K562 (cell line): ENCODE measurements around the gene TCEA3. TPM values are rescaled to one million over a fixed set of nuclear protein-coding genes. Genes with fewer than 3 reads are reported as not detected.

Experiments used
- ARID2 ChIP-seq: fragments of 450-650 bp; IDR thresholded peaks from 2 replicates; pipeline ENCODE4 v1.6.1; 2017; ENCODE audit warnings: antibody characterized with exemption, mild to moderate bottlenecking
- CC2D1A ChIP-seq: fragments of 450-650 bp; IDR thresholded peaks from 2 replicates; pipeline ENCODE4 v1.6.1; 2017; ENCODE audit warnings: mild to moderate bottlenecking
- CREB1 ChIP-seq, 2 experiments: sonication (generic) in 1 of 2; formaldehyde crosslinking in 1 of 2; IDR thresholded peaks; 2 replicates each; pipeline versions ENCODE4 v1.6.1 to v1.8.0; 2012 to 2022; ENCODE audit warnings: inconsistent platforms in 1 of 2, mild to moderate bottlenecking in 1 of 2, missing genetic modification reagents in 1 of 2, moderate library complexity in 1 of 2
- CREM ChIP-seq: IDR thresholded peaks from 2 replicates; pipeline ENCODE4 v1.6.1; 2014; ENCODE audit warnings: antibody characterized with exemption, low read depth
- CXXC5 ChIP-seq: fragments of 250-450 bp; sonication (Bioruptor Pico); IDR thresholded peaks from 2 replicates; pipeline ENCODE4 v1.8.0; 2022; ENCODE audit warnings: inconsistent platforms, mild to moderate bottlenecking, moderate library complexity
- DDX20 ChIP-seq: fragments of 450-650 bp; IDR thresholded peaks from 2 replicates; pipeline ENCODE4 v1.6.1; 2016; ENCODE audit warnings: missing genetic modification characterization, low read depth, mild to moderate bottlenecking, missing compliant biosample characterization, moderate library complexity
- ETV5 ChIP-seq: sonication (generic); formaldehyde crosslinking; IDR thresholded peaks from 2 replicates; pipeline ENCODE4 v1.4.0; 2020; ENCODE audit warnings: low read depth, mild to moderate bottlenecking, missing genetic modification reagents
- FOXP4 ChIP-seq: sonication (generic); formaldehyde crosslinking; IDR thresholded peaks from 2 replicates; pipeline ENCODE4 v1.8.0; 2022; ENCODE audit warnings: mild to moderate bottlenecking, missing genetic modification reagents, borderline replicate concordance
- HNRNPK ChIP-seq: fragments of 200-400 bp; formaldehyde crosslinking; IDR thresholded peaks from one replicate; pipeline ENCODE4 v1.6.1; 2018; ENCODE audit warnings: mild to moderate bottlenecking, low read depth, low read length; ENCODE audit not compliant: poor library complexity, severe bottlenecking
- MYBL2 ChIP-seq, 2 experiments: fragments of 450-650 bp in 1 of 2; sonication (generic) in 1 of 2; formaldehyde crosslinking in 1 of 2; IDR thresholded peaks; 2 replicates each; pipeline versions ENCODE4 v1.6.1 to v1.8.1; 2017 to 2022; ENCODE audit warnings: borderline replicate concordance in 1 of 2, inconsistent platforms in 1 of 2, low read depth in 1 of 2, mild to moderate bottlenecking in 1 of 2, missing genetic modification reagents in 1 of 2, moderate library complexity in 1 of 2
- NFE2L1 ChIP-seq: fragments of 450-650 bp; IDR thresholded peaks from 2 replicates; pipeline ENCODE4 v1.6.1; 2016; ENCODE audit warnings: missing genetic modification characterization, low read depth, mild to moderate bottlenecking, missing compliant biosample characterization, moderate library complexity, borderline replicate concordance
- SNAPC5 ChIP-seq: fragments of 250-450 bp; sonication (Bioruptor Pico); IDR thresholded peaks from 2 replicates; pipeline ENCODE4 v1.8.0; 2021; ENCODE audit warnings: moderate library complexity, mild to moderate bottlenecking, inconsistent platforms
- SNIP1 ChIP-seq: fragments of 450-650 bp; IDR thresholded peaks from 2 replicates; pipeline ENCODE4 v1.7.1; 2017; ENCODE audit warnings: low read depth, mild to moderate bottlenecking
- SRSF3 ChIP-seq: fragments of 200-400 bp; formaldehyde crosslinking; IDR thresholded peaks from 2 replicates; pipeline ENCODE4 v1.6.1; 2016; ENCODE audit warnings: mild to moderate bottlenecking, low read length, moderate library complexity; ENCODE audit not compliant: insufficient read depth
- TARDBP ChIP-seq: fragments of 450-650 bp; IDR thresholded peaks from 2 replicates; pipeline ENCODE4 v1.6.1; 2016
- TCFL5 ChIP-seq: fragments of 250-450 bp; sonication (Bioruptor Pico); conservative IDR thresholded peaks from 2 replicates; pipeline ENCODE4 v1.6.1; 2021; ENCODE audit warnings: mild to moderate bottlenecking, moderate library complexity, matching md5 sums
- TGIF2 ChIP-seq: sonication (generic); formaldehyde crosslinking; IDR thresholded peaks from 2 replicates; pipeline ENCODE4 v1.8.1; 2022; ENCODE audit warnings: mild to moderate bottlenecking, missing genetic modification reagents, moderate library complexity
- TSHZ1 ChIP-seq: fragments of 250-450 bp; sonication (Bioruptor Pico); IDR thresholded peaks from 2 replicates; pipeline ENCODE4 v1.4.0; 2020; ENCODE audit warnings: mild to moderate bottlenecking, moderate library complexity
- ZKSCAN3 ChIP-seq: fragments of 250-450 bp; sonication (Bioruptor Pico); IDR thresholded peaks from 2 replicates; pipeline ENCODE4 v1.4.0; 2020
- ZNF274 ChIP-seq: IDR thresholded peaks from 2 replicates; pipeline ENCODE4 v1.6.1; 2011; ENCODE audit warnings: low read depth, mild to moderate bottlenecking, low read length, moderate library complexity, borderline replicate concordance
- polyA plus RNA-seq, 8 experiments: library from polyadenylated mRNA; depleted of rRNA in 4 of 8; stranded (reverse) in 5 of 8; unstranded in 3 of 8; fragments of >200 nt; fragmentation: Nextera tagmentation in 2 of 8; fragmentation: Illumina TruSeq in 1 of 8; extraction: Ambion mirVana in 2 of 8; extraction: Trizol in 1 of 8; gene quantifications; 2 replicates each; pipeline versions ENCODE4 v1.2.1 to v1.2.3, GENCODE V29; 2011 to 2014; ENCODE audit warnings: inconsistent platforms in 1 of 8, missing spikeins in 1 of 8
- total RNA-seq, 7 experiments: library from RNA; depleted of rRNA in 6 of 7; stranded (reverse); fragments of >200 nt in 6 of 7; fragmentation: Illumina TruSeq in 2 of 7; extraction: Trizol in 2 of 7; gene quantifications; 2 replicates each; pipeline versions ENCODE4 v1.2.1 to v1.2.3, GENCODE V29; 2011 to 2021; ENCODE audit warnings: low replicate concordance in 1 of 7

TCEA3 gene
- total and polyA plus RNA-seq, 9 of the 15 experiments (the other 6 are each of a cell fraction or from before 2014, with no cell fraction given) = 0.03 to 0.55 (median 0.36) TPM

- TF ChIP-seq FOXP4 (CRISPR knock-in tag) (peak; percentile 58; the same call in 1 of the 2 replicates), CREB1 (IDR thresholded peaks at IDR 0.05) (peak; percentile 97), CREB1 (CRISPR knock-in tag; IDR thresholded peaks at IDR 0.05) (peak; percentile 94), TCFL5 (CRISPR knock-in tag) (no peak), TGIF2 (CRISPR knock-in tag) (no peak), ZNF274 (no peak), ARID2 (no peak), ETV5 (CRISPR knock-in tag) (no peak), CREM (peak; percentile 97), CXXC5 (peak; percentile 96), SNIP1 (no peak), TSHZ1 (CRISPR knock-in tag) (no peak), NFE2L1 (tag) (no peak), DDX20 (tag) (no peak), SRSF3 (no peak), MYBL2 (IDR thresholded peaks at IDR 0.05; ENCODE audit: low read depth) (no peak), MYBL2 (CRISPR knock-in tag; IDR thresholded peaks at IDR 0.05; ENCODE audit: borderline replicate concordance) (no peak), SNAPC5 (CRISPR knock-in tag) (no peak), ZKSCAN3 (no peak), HNRNPK (no peak), TARDBP (peak; percentile 62; the same call in 1 of the 2 replicates), CC2D1A (no peak; the same call in 1 of the 2 replicates)
These were observed 55.8 kb downstream of the TCEA3 start (continued) for GRCh38 chr1:23368562-23369334.
